Motor neuron (in vitro differentiated cells): ENCODE data around the gene TOM1. TPM values are rescaled to one million over a fixed set of nuclear protein-coding genes. Genes with fewer than 3 reads are reported as not detected.

Experiments
- ATAC-seq, 8 experiments: fragments of 200-7000 bp; cut with Tn5 transposase; replicated peaks in 6 of 8; 2 replicates each; pipeline ENCODE4 v1.8.0; 2021; ENCODE audit warnings: mild to moderate bottlenecking in 8 of 8, moderate library complexity in 8 of 8
- H3K27ac ChIP-seq, 2 donors: fragments of 250-450 bp; sonication (Bioruptor Pico); 2 replicates each; pipeline ENCODE4 v1.9.0; 2021; ENCODE audit warnings: antibody characterized with exemption in 2 of 2, mild to moderate bottlenecking in 2 of 2, moderate library complexity in 1 of 2
- H3K4me1 ChIP-seq, 2 donors: fragments of 250-450 bp; sonication (Bioruptor Pico); replicated peaks in 1 of 2; 2 replicates each; pipeline ENCODE4 v1.6.1; 2021; ENCODE audit warnings: antibody characterized with exemption in 2 of 2, mild to moderate bottlenecking in 2 of 2, moderate library complexity in 1 of 2
- H3K4me3 ChIP-seq, 5 donors: fragments of 250-450 bp; sonication (Bioruptor Pico); 2 replicates each; pipeline ENCODE4 v1.9.0; 2021; ENCODE audit warnings: antibody characterized with exemption in 5 of 5, mild to moderate bottlenecking in 5 of 5, moderate library complexity in 4 of 5
- whole genome bisulfite sequencing, 10 experiments: fragments of 450-650 bp; shearing (Covaris generic); methylation state at CpG; one replicate each; pipeline ENCODE4 v1.0.0; 2022; 5-methylcytosine and 5-hydroxymethylcytosine counted together
- in situ Hi-C, 9 experiments: fragments of 400-800 bp; cut with MboI; loops; one replicate each; pipeline ENCODE4 v1.15.0; 2021; ENCODE audit warnings: low sequenced_read_pairs in 9 of 9, low pct_unique_long_range_greater_than_20kb in 2 of 9; ENCODE audit not compliant: unreplicated experiment in 9 of 9
- total RNA-seq, 8 experiments: library from RNA; unstranded; fragments of 300-600 nt; gene quantifications; 2 replicates each; pipeline versions ENCODE4 v1.2.3 to v1.2.4, GENCODE V29; 2022

The TOM1 gene
- total RNA-seq, 8 experiments from 2014 or later: 17.8 to 52.3 (median 32.7) TPM

GRCh38 chr22:35333220-35333619, 33.5 kb downstream of the TOM1 start:
- H3K27ac ChIP-seq: no peak overlapping the region
- no peak for ATAC-seq
- H3K4me1 ChIP-seq: no peaks in the 10 kb centered on the region
- 100% methylated on average over 1 to 3 of the region's 7 CpGs; no CpG with 5 or more reads in 8 of the 10 experiments for WGBS, 10 experiments
- in situ Hi-C loops: no loop called here
- no peak overlapping the region for H3K4me3 ChIP-seq

- in situ Hi-C loops: no loop called here
- no peak overlapping the region for H3K27ac ChIP-seq
- ATAC-seq: no peak
- no peaks in the 10 kb centered on the region for H3K4me1 ChIP-seq
- WGBS, 10 experiments: 59 to 92% (median 63%) methylated on average over 2 to 3 of the region's 9 CpGs; no CpG with 5 or more reads in 6 of the 10 experiments
- H3K4me3 ChIP-seq: no peak overlapping the region
Measured at GRCh38 chr22:35334004-35334403, 34.3 kb downstream of the TOM1 start.

DNA sequence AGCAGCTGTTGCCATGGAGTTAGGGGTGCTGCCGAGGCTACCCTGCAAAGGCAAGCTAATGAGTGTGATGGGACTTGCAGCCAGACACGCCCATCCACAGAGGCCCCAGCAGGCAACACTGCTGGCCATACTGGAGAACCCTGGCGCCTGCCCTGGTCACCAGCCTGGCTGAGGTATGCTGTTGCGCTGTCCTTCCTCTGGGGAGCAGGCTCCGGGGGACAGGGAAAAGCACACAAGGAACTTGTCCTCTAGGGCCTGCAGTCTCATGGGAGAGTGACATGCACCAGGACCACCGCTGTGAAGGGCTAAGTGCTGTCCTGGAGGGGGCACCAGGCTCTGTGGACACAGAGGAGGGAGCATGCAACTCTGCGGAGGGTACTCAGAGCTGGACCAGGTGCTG, 35.8 kb downstream of the TOM1 start:
- peak in 5 of 8 experiments; percentile 4 to 19 (median 14) for ATAC-seq
- Histone ChIP-seq H3K4me3 (no peak overlapping the region), H3K4me1 (no peaks in the 10 kb centered on the region), H3K27ac (no peak overlapping the region)
- in situ Hi-C loops: no loop called here
- WGBS, 10 experiments: 20 to 100% (median 70%) methylated on average over 1 to 3 of the region's 7 CpGs; no CpG with 5 or more reads in 6 of the 10 experiments

DNA sequence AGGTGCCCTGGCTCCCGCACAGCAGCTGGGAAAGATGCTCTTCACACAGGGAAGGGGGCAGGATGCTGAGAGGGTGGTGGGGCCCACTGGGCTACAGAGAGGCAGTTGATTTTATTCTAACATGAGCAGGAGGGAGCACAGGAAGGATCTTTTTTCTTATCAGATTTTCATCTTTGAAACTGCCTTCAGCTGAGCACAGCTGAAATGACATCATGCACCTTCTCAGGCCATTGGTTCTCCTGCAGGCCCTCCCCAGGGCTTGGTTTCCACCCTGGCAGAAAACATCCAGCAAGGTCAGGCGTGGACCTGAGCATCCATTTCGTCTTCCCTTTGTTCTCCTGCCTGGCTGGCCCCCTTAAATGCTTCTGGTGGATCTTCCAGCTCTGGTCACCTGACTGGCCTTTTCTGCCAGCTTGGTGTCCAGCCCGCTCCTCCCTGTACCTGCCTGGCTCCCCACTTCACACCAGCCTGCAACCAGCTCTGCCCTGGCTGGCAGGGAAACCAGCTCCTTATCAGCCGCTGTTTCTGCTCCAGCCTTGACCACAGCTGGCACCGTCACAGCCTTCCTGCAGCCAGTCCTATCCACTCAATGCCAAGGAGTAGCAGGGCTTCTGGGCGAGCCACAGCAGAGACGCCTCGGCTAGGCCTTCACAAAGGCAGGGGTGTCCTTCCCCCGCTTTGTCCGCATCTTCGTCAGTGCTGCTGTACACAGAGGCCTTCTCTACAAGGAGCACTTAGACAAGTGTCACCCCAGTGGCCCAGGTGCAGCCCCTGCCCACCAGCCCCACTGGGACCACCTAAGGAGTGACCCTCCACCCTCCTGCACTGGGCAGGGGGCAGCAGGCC, 36.5 kb downstream of the TOM1 start:
- H3K4me1 ChIP-seq: no peaks in the 10 kb centered on the region
- H3K4me3 ChIP-seq: no peak overlapping the region
- WGBS, 10 experiments: 40 to 100% (median 83%) methylated on average over 1 to 9 of the region's 12 CpGs; no CpG with 5 or more reads in 4 of the 10 experiments
- no peak overlapping the region for H3K27ac ChIP-seq
- peak in 6 of 8 experiments; percentile 12 to 42 (median 22) for ATAC-seq
- in situ Hi-C loops: no loop called here

- in situ Hi-C loops: no loop called here
- Histone ChIP-seq H3K4me3 (no peak overlapping the region), H3K27ac (no peak overlapping the region), H3K4me1 (no peaks in the 10 kb centered on the region)
- ATAC-seq: peak in 1 of 8 experiments; percentile 46
- WGBS, 10 experiments: 40 to 100% (median 100%) methylated on average over 1 to 2 of the region's 4 CpGs; no CpG with 5 or more reads in 6 of the 10 experiments
Measured at GRCh38 chr22:35337932-35338331, 38.2 kb downstream of the TOM1 start.

DNA sequence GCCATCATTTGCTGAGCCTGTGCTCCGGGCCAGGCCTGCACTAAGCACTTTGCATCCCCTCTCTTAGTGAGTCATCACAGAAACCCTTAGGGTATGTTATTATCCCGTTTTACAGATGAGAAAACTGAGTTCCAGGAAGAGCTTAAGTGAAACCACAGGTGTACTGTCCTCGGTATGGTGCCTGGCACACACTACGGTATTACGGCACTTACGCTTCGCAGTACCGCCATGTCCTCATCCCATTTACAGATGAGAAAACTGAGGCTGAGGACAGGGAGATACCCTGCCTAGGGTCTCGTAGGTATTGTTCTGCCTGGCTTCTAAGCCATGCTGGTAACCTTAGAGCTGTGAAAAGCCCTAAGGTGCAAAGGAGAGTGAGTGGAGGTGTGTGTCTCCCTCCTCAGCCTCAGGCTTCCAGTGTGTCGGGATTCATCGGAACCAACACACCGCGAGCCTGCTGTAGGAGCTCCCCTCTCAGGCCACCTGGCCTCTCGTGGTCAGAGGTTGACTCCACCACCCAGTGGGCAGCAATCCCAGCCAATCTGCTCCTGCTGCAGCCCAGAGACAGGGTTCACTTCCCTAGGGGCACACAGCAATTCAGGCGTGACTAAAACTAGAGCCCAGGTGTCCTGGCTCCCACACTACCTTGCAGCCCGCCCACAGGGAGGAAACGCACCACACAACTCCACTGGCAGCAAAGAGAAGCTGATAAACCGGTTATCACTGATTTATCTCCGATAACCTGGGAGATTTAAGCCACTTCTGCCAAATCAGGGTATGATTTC, 41.6 kb downstream of the TOM1 start:
- H3K27ac ChIP-seq: no peak overlapping the region
- no peaks in the 10 kb centered on the region for H3K4me1 ChIP-seq
- no peak for ATAC-seq
- WGBS, 10 experiments: 84 to 100% (median 94%) methylated on average over 1 to 18 of the region's 19 CpGs; no CpG with 5 or more reads in 2 of the 10 experiments
- H3K4me3 ChIP-seq: no peak overlapping the region
- in situ Hi-C loops: no loop called here

DNA sequence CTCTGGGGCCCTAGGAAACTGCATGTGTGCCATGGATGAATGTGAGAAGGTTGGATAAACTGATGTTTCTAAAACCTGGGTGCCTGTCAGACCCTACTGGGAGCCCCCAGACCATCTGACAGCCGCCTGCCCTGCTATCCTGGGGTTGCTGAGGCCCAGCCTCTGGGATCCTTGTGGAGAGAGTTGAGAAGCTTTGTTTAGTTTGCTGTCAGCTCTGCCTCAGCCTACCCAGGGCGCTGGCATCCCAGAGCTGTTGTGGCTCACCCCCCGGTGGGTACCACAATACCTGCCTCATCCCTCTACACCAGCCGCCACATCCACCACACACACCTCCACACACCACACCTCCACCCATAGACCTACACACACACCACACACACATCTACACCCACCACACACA, 42.7 kb downstream of the TOM1 start:
- in situ Hi-C loops: no loop called here
- Histone ChIP-seq H3K4me3 (no peak overlapping the region), H3K4me1 (no peaks in the 10 kb centered on the region), H3K27ac (no peak overlapping the region)
- WGBS, 10 experiments: 80 to 100% (median 100%) methylated on average over 1 of the region's 4 CpGs; no CpG with 5 or more reads in 7 of the 10 experiments
- ATAC-seq: peak in 4 of 8 experiments; percentile 2 to 19 (median 16)

GRCh38 chr22:35343664-35344550, 44.2 kb downstream of the TOM1 start:
- WGBS, 10 experiments: 92 to 100% (median 98%) methylated on average over 1 to 8 of the region's 26 CpGs; no CpG with 5 or more reads in 6 of the 10 experiments
- in situ Hi-C loops: no loop called here

GRCh38 chr22:35344956-35345690, 45.4 kb downstream of the TOM1 start:
- H3K4me3 ChIP-seq: no peak overlapping the region
- H3K4me1 ChIP-seq: peaks cover 0 to 8% of the 10 kb centered on the region in 2 donors
- 80 to 100% (median 84%) methylated on average over 1 to 7 of the region's 14 CpGs; no CpG with 5 or more reads in 6 of the 10 experiments for WGBS, 10 experiments
- H3K27ac ChIP-seq: no peak overlapping the region
- ATAC-seq: no peak
- in situ Hi-C loops: no loop called here

More at GRCh38 chr22:35343664-35344550, 44.2 kb downstream of the TOM1 start:
- Histone ChIP-seq H3K27ac (no peak overlapping the region), H3K4me3 (no peak overlapping the region), H3K4me1 (no peaks in the 10 kb centered on the region)
- ATAC-seq: no peak

- WGBS, 10 experiments: 92 to 100% (median 94%) methylated on average over 2 to 3 of the region's 11 CpGs; no CpG with 5 or more reads in 5 of the 10 experiments
- Histone ChIP-seq H3K4me1 (peaks cover 3 to 14% of the 10 kb centered on the region in 2 donors), H3K4me3 (no peak overlapping the region), H3K27ac (no peak overlapping the region)
- ATAC-seq: no peak
- in situ Hi-C loops: no loop called here
Measured at GRCh38 chr22:35345808-35346505, 46.3 kb downstream of the TOM1 start.

DNA sequence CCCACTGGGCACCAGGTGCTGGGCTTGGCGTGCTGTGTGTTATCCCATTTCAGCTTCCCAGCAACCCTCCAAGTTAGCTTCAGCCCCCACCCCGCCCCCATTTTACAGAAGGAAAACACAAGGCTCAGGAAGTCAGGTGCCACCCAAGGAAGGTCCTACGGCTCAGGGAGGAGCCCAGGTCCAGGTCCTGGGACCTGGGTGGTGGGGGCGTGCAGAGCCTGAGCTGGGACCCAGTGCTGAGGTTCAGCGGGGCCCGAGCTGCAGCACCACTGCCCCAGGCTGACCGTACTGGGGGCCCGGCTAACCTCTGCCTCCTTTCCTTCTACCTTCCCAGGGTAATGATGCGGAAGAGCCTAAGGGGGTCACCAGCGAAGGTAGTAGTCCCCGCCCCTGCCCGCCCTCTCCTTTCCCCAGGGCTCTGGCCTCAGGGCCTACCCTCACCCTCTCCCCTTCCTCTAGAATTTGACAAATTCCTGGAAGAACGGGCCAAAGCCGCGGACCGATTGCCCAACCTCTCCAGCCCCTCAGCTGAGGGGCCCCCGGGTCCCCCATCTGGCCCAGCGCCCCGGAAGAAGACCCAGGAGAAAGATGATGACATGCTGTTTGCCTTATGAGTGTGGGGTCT, 47.0 kb downstream of the TOM1 start:
- no peak for ATAC-seq
- in situ Hi-C loops: no loop called here
- Histone ChIP-seq H3K4me1 (peaks cover 8 to 20% of the 10 kb centered on the region in 2 donors), H3K4me3 (no peak overlapping the region), H3K27ac (no peak overlapping the region)
- no CpG with 5 or more reads among the region's 19 CpGs for WGBS, 10 experiments
